Ovary (tissue), 9 donors: ENCODE measurements around the gene HKDC1. TPM values are rescaled to one million over a fixed set of nuclear protein-coding genes. Genes with fewer than 3 reads are reported as not detected.

ENCODE experiments used
- DNase-seq, 5 donors: peaks; one replicate each; pipeline ENCODE4 v3.0.0-alpha.2; 2019 to 2020
- H3K27ac ChIP-seq, 2 donors: fragments of 200-600 bp; one replicate each; pipeline versions ENCODE4 v1.5.1 to v1.8.0; 2019 to 2022
- H3K27me3 ChIP-seq: fragments of 200-600 bp; one replicate; pipeline ENCODE4 v1.8.0; 2022
- H3K36me3 ChIP-seq: fragments of 200-600 bp; sonication (generic); one replicate; pipeline ENCODE4 v1.5.1; 2019
- H3K4me1 ChIP-seq: one replicate; pipeline ENCODE4 v1.8.1; 2013; ENCODE audit warnings: mild to moderate bottlenecking, moderate library complexity; ENCODE audit not compliant: insufficient read depth
- H3K4me3 ChIP-seq: fragments of 200-600 bp; sonication (generic); one replicate; pipeline ENCODE4 v1.5.1; 2017
- H3K9me3 ChIP-seq, 2 donors: fragments of 200-600 bp in 1 of 2; sonication (generic) in 1 of 2; one replicate each; pipeline versions ENCODE4 v1.5.1 to v1.8.1; 2013 to 2019; ENCODE audit warnings: mild to moderate bottlenecking in 1 of 2, moderate library complexity in 1 of 2
- CTCF ChIP-seq, 3 donors: fragments of 450-650 bp in 2 of 3; fragments of 200-600 bp in 1 of 3; IDR thresholded peaks; one replicate each; pipeline versions ENCODE4 v1.5.1 to v1.8.0; 2016 to 2022; ENCODE audit warnings: antibody characterized with exemption in 3 of 3, mild to moderate bottlenecking in 1 of 3
- EP300 ChIP-seq: sonication (generic); formaldehyde crosslinking; IDR thresholded peaks from one replicate; pipeline ENCODE4 v1.6.1; 2017; ENCODE audit warnings: antibody characterized with exemption
- POLR2A ChIP-seq: fragments of 450-650 bp; IDR thresholded peaks from one replicate; pipeline ENCODE4 v1.6.1; 2017; ENCODE audit warnings: antibody characterized with exemption, mild to moderate bottlenecking, moderate library complexity
- WGBS, 3 donors: extraction: QIAGEN DNeasy Blood & Tissue Kit in 1 of 3; methylation state at CpG; one replicate each; pipeline versions ENCODE4 v1.1.5 to v1.1.7; 2013 to 2017; 5-methylcytosine and 5-hydroxymethylcytosine counted together
- intact Hi-C, 4 donors: fragments of 100-400 bp; cut with DNase I; formaldehyde crosslinking; loops; one replicate each; pipeline versions ENCODE4 v1.11.0 to v1.15.1; 2022 to 2023
- polyA plus RNA-seq, 2 donors: library from polyadenylated mRNA; stranded (reverse); fragments of 200-250 nt in 1 of 2; fragments of 350-450 nt in 1 of 2; fragmentation: Illumina TruSeq in 1 of 2; extraction: RNeasy Lipid Tissue Mini Kit (QIAGEN cat#74804) in 1 of 2; gene quantifications; one replicate each; pipeline ENCODE4 v1.2.3, GENCODE V29; 2013 to 2014
- total RNA-seq, 7 donors: library from RNA; depleted of rRNA in 2 of 7; stranded (reverse); fragments of >200 nt in 2 of 7; fragmentation: NEBNext Ultra II Directional in 3 of 7; extraction: Animal tissue kit (Norgen Biotek cat#: 25700) in 3 of 7; gene quantifications; one replicate each; pipeline versions ENCODE4 v1.1.0 to v1.2.4, GENCODE V29; 2016 to 2023
- donor health status: DM: no; HTN: no; CAD: no; lungs with moderate emphysema.
- donor health status: DM: no; HTN: no; CAD: no.
- donor health status: Bipolar disorder and iron deficiency.
- donor health status: DM: yes; HTN: yes; CAD: no.
- donor health status: DM: no; HTN: no; CAD: no.
- donor health status: DM: yes; HTN: yes; CAD: no.

The HKDC1 gene
- total and polyA plus RNA-seq, 9 donors: 0.01 to 6.4 (median 0.94) TPM; not detected in 2

- intact Hi-C loops: loop anchor here in 1 of 4 donors (2.0 kb wide), 1 partner anchor 57 kb away; no protein-coding TSS in a partner anchor
- TF ChIP-seq EP300 (no peak), POLR2A (peak; percentile 59), CTCF (IDR thresholded peaks at IDR 0.05) (peak in 2 of 3 donors; percentile 30 to 32)
- 0 to 1% (median 0%) methylated on average over 41 to 44 of the region's 44 CpGs for WGBS, 3 donors
- H3K27ac ChIP-seq: peak within 1 kb of the TSS; percentile 62 to 96
- H3K4me1 ChIP-seq: peaks cover 3% of the 10 kb centered on the region
- no peaks in the 10 kb centered on the region for H3K36me3 ChIP-seq
- H3K27me3 ChIP-seq: no peaks in the 10 kb centered on the region
- H3K9me3 ChIP-seq: no peaks in the 10 kb centered on the region
- H3K4me3 ChIP-seq: peak within 1 kb of the TSS; percentile 71
- DNase-seq: peak; percentile 91 to 93 (median 91)
Measured at GRCh38 chr10:69179743-69180524, 40.2 kb upstream of the HKDC1 start, which contains the start of gene SUPV3L1. TSS of gene SUPV3L1 (plus strand) at chr10:69180234. CDS start at chr10:69180292, 58 bp downstream.

GRCh38 chr10:69180525-69181204, 39.5 kb upstream of the HKDC1 start:
- TF ChIP-seq CTCF (IDR thresholded peaks at IDR 0.05): no peak
- no peak for TF ChIP-seq POLR2A
- no peak for TF ChIP-seq EP300
- Histone ChIP-seq H3K36me3 (no peaks in the 10 kb centered on the region), H3K27ac (peak overlapping the region; percentile 62 to 96), H3K9me3 (no peaks in the 10 kb centered on the region), H3K4me1 (peaks cover 3% of the 10 kb centered on the region), H3K4me3 (peak overlapping the region; percentile 71), H3K27me3 (no peaks in the 10 kb centered on the region)
- peak in 1 of 5 donors; percentile 28 for DNase-seq
- intact Hi-C loops: loop anchor here in 1 of 4 donors (2.0 kb wide), 1 partner anchor 58 kb away; no protein-coding TSS in a partner anchor
- WGBS, 3 donors: 2 to 4% (median 3%) methylated on average over 27 to 29 of the region's 29 CpGs

- intact Hi-C loops: loop anchor here in 1 of 4 donors (2.0 kb wide), 1 partner anchor 59 kb away; no protein-coding TSS in a partner anchor
- WGBS, 3 donors: 41 to 68% (median 58%) methylated on average over 1 of the region's 1 CpG
Measured at GRCh38 chr10:69181433-69181832, 38.7 kb upstream of the HKDC1 start.

More at GRCh38 chr10:69181433-69181832, 38.7 kb upstream of the HKDC1 start:
- DNase-seq: no peak
- H3K4me3 ChIP-seq: peak overlapping the region; percentile 71
- no peaks in the 10 kb centered on the region for H3K9me3 ChIP-seq
- H3K4me1 ChIP-seq: peaks cover 3% of the 10 kb centered on the region
- no peak overlapping the region for H3K27ac ChIP-seq
- H3K27me3 ChIP-seq: no peaks in the 10 kb centered on the region
- TF ChIP-seq POLR2A (no peak), EP300 (no peak), CTCF (IDR thresholded peaks at IDR 0.05) (no peak)
- no peaks in the 10 kb centered on the region for H3K36me3 ChIP-seq
